ENCODE data around the gene RBFOX1. TPM values are rescaled to one million over a fixed set of nuclear protein-coding genes. Genes with fewer than 3 reads are reported as not detected.

The RBFOX1 gene
- total and polyA plus RNA-seq, 2 donors (not counting 1 experiment from before 2014, with no cell fraction given), result not detected

- H3K9me3 Mint-ChIP-seq (ENCODE audit: insufficient read depth), result peaks cover 2% of the 10 kb centered on the region
- Histone ChIP-seq H2AFZ (ENCODE audit: insufficient read depth, low read depth, low read length, poor library complexity, severe bottlenecking) (no peak overlapping the region), H3K4me1 (ENCODE audit: control insufficient read depth in 2 of 2, insufficient read depth in 2 of 2, low read length in 2 of 2) (no peaks in the 10 kb centered on the region), H3K79me2 (ENCODE audit: control insufficient read depth, insufficient read depth, low read length) (no peaks in the 10 kb centered on the region), H4K20me1 (ENCODE audit: control insufficient read depth, insufficient read depth, low read length, poor library complexity, severe bottlenecking) (no peaks in the 10 kb centered on the region), H3K4me2 (replicated peaks; ENCODE audit: low read depth, low read length, poor library complexity, severe bottlenecking) (no peak overlapping the region), H3K9me3 (ENCODE audit: control extremely low read depth in 1 of 3, control insufficient read depth in 2 of 3, insufficient read depth in 1 of 3, low read length in 2 of 3) (no peaks in the 10 kb centered on the region), H3K36me3 (replicated peaks in 1 of 2; ENCODE audit: control extremely low read depth in 1 of 2, control insufficient read depth in 1 of 2, extremely low read depth in 1 of 2, insufficient read depth in 2 of 2, low read length in 1 of 2) (no peaks in the 10 kb centered on the region), H3K27me3 (replicated peaks in 1 of 4; ENCODE audit: control extremely low read depth in 1 of 4, control insufficient read depth in 3 of 4, insufficient read depth in 4 of 4, low read length in 3 of 4) (no peaks in the 10 kb centered on the region), H3K27ac (ENCODE audit: low read length in 2 of 2) (no peak overlapping the region), H3K4me3 (ENCODE audit: control extremely low read depth in 1 of 5, extremely low read depth in 1 of 5, insufficient read depth in 1 of 5, low read depth in 2 of 5, low read length in 4 of 5) (no peak overlapping the region), H3K9ac (ENCODE audit: low read length) (no peak overlapping the region)
- ChIA-PET POLR2A (no interaction called here), CTCF (no interaction called here)
- no peaks in the 10 kb centered on the region for H3K4me1 Mint-ChIP-seq
- H3K4me3 Mint-ChIP-seq, result no peak overlapping the region
- DNase-seq (no peak), ATAC-seq (ENCODE audit: low read depth) (no peak)
- TF ChIP-seq CTCF (IDR thresholded peaks at IDR 0.05), result no peak
- TF ChIP-seq EZH2 (IDR thresholded peaks at IDR 0.05; ENCODE audit: borderline replicate concordance, insufficient read depth, low read depth, low read length, poor library complexity, severe bottlenecking), result no peak
- H3K27ac Mint-ChIP-seq, result no peak overlapping the region
- intact Hi-C loops (cut with micrococcal nuclease), result no loop called here
- WGBS (ENCODE audit: insufficient coverage), result no CpG with 5 or more reads among the region's 1 CpG
- H3K27me3 Mint-ChIP-seq, result no peaks in the 10 kb centered on the region
Measured at GRCh38 chr16:7689234-7689633, 356.6 kb downstream of the RBFOX1 start.

- H3K4me1 Mint-ChIP-seq, result no peaks in the 10 kb centered on the region
- H3K27me3 Mint-ChIP-seq, result no peaks in the 10 kb centered on the region
- peaks cover 6% of the 10 kb centered on the region for H3K9me3 Mint-ChIP-seq (ENCODE audit: insufficient read depth)
- intact Hi-C loops (cut with micrococcal nuclease), result no loop called here
- no peak overlapping the region for H3K9ac ChIP-seq (ENCODE audit: low read length)
- H3K27ac ChIP-seq (ENCODE audit: low read length in 2 of 2), result no peak overlapping the region
- H3K27ac Mint-ChIP-seq, result no peak overlapping the region
- no peaks in the 10 kb centered on the region for H3K27me3 ChIP-seq (replicated peaks in 1 of 4; ENCODE audit: control extremely low read depth in 1 of 4, control insufficient read depth in 3 of 4, insufficient read depth in 4 of 4, low read length in 3 of 4)
- no peak overlapping the region for H3K4me2 ChIP-seq (replicated peaks; ENCODE audit: low read depth, low read length, poor library complexity, severe bottlenecking)
- no peaks in the 10 kb centered on the region for H3K79me2 ChIP-seq (ENCODE audit: control insufficient read depth, insufficient read depth, low read length)
- no peak for DNase-seq
- H3K4me1 ChIP-seq (ENCODE audit: control insufficient read depth in 2 of 2, insufficient read depth in 2 of 2, low read length in 2 of 2), result no peaks in the 10 kb centered on the region
- POLR2A ChIA-PET, result interaction anchor here (0.5 kb wide), 1 partner anchor 28 kb away, joined by 4 read pairs; no protein-coding TSS in a partner anchor
- 93% methylated on average over 3 of the region's 4 CpGs for WGBS (ENCODE audit: insufficient coverage)
- H4K20me1 ChIP-seq (ENCODE audit: control insufficient read depth, insufficient read depth, low read length, poor library complexity, severe bottlenecking), result no peaks in the 10 kb centered on the region
- ATAC-seq (ENCODE audit: low read depth), result no peak
- H3K4me3 ChIP-seq (ENCODE audit: control extremely low read depth in 1 of 5, extremely low read depth in 1 of 5, insufficient read depth in 1 of 5, low read depth in 2 of 5, low read length in 4 of 5), result no peak overlapping the region
- CTCF ChIA-PET, result no interaction called here
- no peak overlapping the region for H3K4me3 Mint-ChIP-seq
- TF ChIP-seq CTCF (IDR thresholded peaks at IDR 0.05) (no peak), EZH2 (IDR thresholded peaks at IDR 0.05; ENCODE audit: borderline replicate concordance, insufficient read depth, low read depth, low read length, poor library complexity, severe bottlenecking) (no peak)
- no peak overlapping the region for H2AFZ ChIP-seq (ENCODE audit: insufficient read depth, low read depth, low read length, poor library complexity, severe bottlenecking)
- no peaks in the 10 kb centered on the region for H3K9me3 ChIP-seq (ENCODE audit: control extremely low read depth in 1 of 3, control insufficient read depth in 2 of 3, insufficient read depth in 1 of 3, low read length in 2 of 3)
- no peaks in the 10 kb centered on the region for H3K36me3 ChIP-seq (replicated peaks in 1 of 2; ENCODE audit: control extremely low read depth in 1 of 2, control insufficient read depth in 1 of 2, extremely low read depth in 1 of 2, insufficient read depth in 2 of 2, low read length in 1 of 2)
Measured at GRCh38 chr16:7691533-7691932, 358.9 kb downstream of the RBFOX1 start.
